Measurements from ENCODE around the gene MMP25. TPM values are rescaled to one million over a fixed set of nuclear protein-coding genes. Genes with fewer than 3 reads are reported as not detected.
"Not testable (repeated sequence)": the region's sequence is repeated elsewhere in the genome, so short reads cannot be mapped to it uniquely, and the experiment has no call there.

MMP25 gene
- total RNA-seq, 1 experiment from 2014 or later: 0.05 TPM

- no peak for DNase-seq (ENCODE audit: low read depth)
Measured at GRCh38 chr16:3054965-3055733, 8.8 kb downstream of the MMP25 start.

GRCh38 chr16:3055734-3056115, 9.4 kb downstream of the MMP25 start:
- not testable (repeated sequence) for DNase-seq (ENCODE audit: low read depth)

- no peak for DNase-seq (ENCODE audit: low read depth)
Measured at GRCh38 chr16:3056336-3057180, 10.2 kb downstream of the MMP25 start.

GRCh38 chr16:3057181-3058138, 11.1 kb downstream of the MMP25 start:
- no peak for DNase-seq (ENCODE audit: low read depth)

GRCh38 chr16:3058139-3059030, 12.0 kb downstream of the MMP25 start:
- DNase-seq (ENCODE audit: low read depth): no peak

- DNase-seq (ENCODE audit: low read depth): peak; percentile 74
Measured at GRCh38 chr16:3059041-3059722, 12.8 kb downstream of the MMP25 start.

- no peak for DNase-seq (ENCODE audit: low read depth)
Measured at GRCh38 chr16:3059723-3060242, 13.4 kb downstream of the MMP25 start.

GRCh38 chr16:3060339-3061127, 14.2 kb downstream of the MMP25 start:
- DNase-seq (ENCODE audit: low read depth): no peak

- no peak for DNase-seq (ENCODE audit: low read depth)
Measured at GRCh38 chr16:3062553-3062952, 16.2 kb downstream of the MMP25 start.

GRCh38 chr16:3063625-3064386, 17.4 kb downstream of the MMP25 start:
- no peak for DNase-seq (ENCODE audit: low read depth)

GRCh38 chr16:3065069-3065741, 18.8 kb downstream of the MMP25 start, which contains the start of gene IL32:
IL32 (plus strand) TSS chr16:3065640; CDS start chr16:3065812, 172 bp downstream.
- DNase-seq (ENCODE audit: low read depth): peak; percentile 37

GRCh38 chr16:3065742-3066439, 19.5 kb downstream of the MMP25 start:
- no peak for DNase-seq (ENCODE audit: low read depth)

- DNase-seq (ENCODE audit: low read depth): no peak
Measured at GRCh38 chr16:3066440-3066748, 20.0 kb downstream of the MMP25 start.

GRCh38 chr16:3068487-3068886, 22.1 kb downstream of the MMP25 start:
- DNase-seq (ENCODE audit: low read depth): no peak

GRCh38 chr16:3069146-3069545, 22.8 kb downstream of the MMP25 start:
- DNase-seq (ENCODE audit: low read depth): not testable (repeated sequence)

GRCh38 chr16:3070608-3071111, 24.3 kb downstream of the MMP25 start:
- DNase-seq (ENCODE audit: low read depth): no peak

- no peak for DNase-seq (ENCODE audit: low read depth)
Measured at GRCh38 chr16:3071655-3072054, 25.3 kb downstream of the MMP25 start.

Data from HT1080 (cell line).